Measurements from ENCODE around the gene ST7. TPM values are rescaled to one million over a fixed set of nuclear protein-coding genes. Genes with fewer than 3 reads are reported as not detected.

Gene ST7
- total RNA-seq, 4 donors from 2014 or later, result 13.5 to 24.9 (median 18.6) TPM

GRCh38 chr7:117140921-117141320, 187.6 kb downstream of the ST7 start:
- WGBS, 2 donors, result 72 to 74% methylated on average over 3 of the region's 3 CpGs
- no peak overlapping the region for H3K27ac ChIP-seq
- DNase-seq (ENCODE audit: low spot score in 2 of 2), result no peak
- H3K4me1 ChIP-seq, result no peaks in the 10 kb centered on the region
- peaks cover 0 to 20% (median 0%) of the 10 kb centered on the region in 3 donors for H3K36me3 ChIP-seq
- H3K4me3 ChIP-seq, result no peak overlapping the region
- H3K9me3 ChIP-seq, result no peaks in the 10 kb centered on the region
- H3K27me3 ChIP-seq, result no peaks in the 10 kb centered on the region
- TF ChIP-seq POLR2A (IDR thresholded peaks at IDR 0.05) (no peak), CTCF (IDR thresholded peaks at IDR 0.05) (no peak), EP300 (IDR thresholded peaks at IDR 0.05) (no peak)

DNA sequence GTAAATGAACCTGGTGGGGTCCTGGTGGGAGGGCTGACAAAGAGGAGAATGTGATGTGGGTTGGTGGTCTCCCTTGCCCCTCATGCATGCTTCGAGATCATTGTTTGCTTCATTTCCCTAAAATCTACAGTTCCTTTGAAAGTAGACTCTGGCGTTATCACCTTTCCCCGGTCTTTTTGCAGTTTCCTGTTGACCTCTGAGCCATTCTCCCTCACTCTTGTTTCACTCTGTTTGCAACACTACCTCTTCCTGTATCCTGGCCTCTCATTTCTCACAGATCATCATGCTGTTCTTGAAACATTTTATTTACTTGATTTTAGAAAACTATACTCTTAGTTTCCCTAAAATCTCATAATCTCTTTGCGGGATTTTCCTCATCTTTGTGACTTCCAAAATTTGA, 189.8 kb downstream of the ST7 start:
- WGBS, 2 donors, result 64 to 69% methylated on average over 4 of the region's 4 CpGs
- no peak overlapping the region for H3K27ac ChIP-seq
- no peak for TF ChIP-seq POLR2A (IDR thresholded peaks at IDR 0.05)
- TF ChIP-seq EP300 (IDR thresholded peaks at IDR 0.05), result no peak
- no peak for TF ChIP-seq CTCF (IDR thresholded peaks at IDR 0.05)
- H3K36me3 ChIP-seq, result peaks cover 0 to 13% (median 0%) of the 10 kb centered on the region in 3 donors
- no peak overlapping the region for H3K4me3 ChIP-seq
- no peaks in the 10 kb centered on the region for H3K27me3 ChIP-seq
- H3K4me1 ChIP-seq, result no peaks in the 10 kb centered on the region
- H3K9me3 ChIP-seq, result no peaks in the 10 kb centered on the region
- no peak for DNase-seq (ENCODE audit: low spot score in 2 of 2)

DNA sequence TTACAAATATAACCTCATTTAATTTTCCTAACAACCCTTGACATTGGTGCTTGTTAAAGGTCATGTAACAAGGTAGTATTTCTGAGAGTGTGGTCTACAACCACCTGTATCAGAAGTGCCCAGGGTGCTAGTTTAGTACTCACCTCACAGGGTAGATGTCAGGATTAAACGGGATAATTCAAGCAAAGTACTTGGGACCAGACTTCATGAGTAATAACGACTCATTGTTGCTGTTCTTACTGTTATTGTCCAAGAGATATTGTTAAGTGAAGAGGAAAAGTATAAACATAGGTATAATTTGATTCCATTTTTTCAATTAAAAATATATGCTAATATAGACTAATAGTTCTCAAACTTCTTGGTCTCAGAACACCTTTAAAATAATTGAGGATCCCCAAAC, 190.3 kb downstream of the ST7 start:
- H3K36me3 ChIP-seq, result peaks cover 0 to 8% (median 0%) of the 10 kb centered on the region in 3 donors
- H3K27me3 ChIP-seq, result no peaks in the 10 kb centered on the region
- no peaks in the 10 kb centered on the region for H3K4me1 ChIP-seq
- no peak overlapping the region for H3K27ac ChIP-seq
- H3K9me3 ChIP-seq, result no peaks in the 10 kb centered on the region
- no peak for DNase-seq (ENCODE audit: low spot score in 2 of 2)
- 86 to 88% methylated on average over 2 of the region's 2 CpGs for WGBS, 2 donors
- no peak overlapping the region for H3K4me3 ChIP-seq
- TF ChIP-seq EP300 (IDR thresholded peaks at IDR 0.05), result no peak
- TF ChIP-seq POLR2A (IDR thresholded peaks at IDR 0.05), result no peak
- no peak for TF ChIP-seq CTCF (IDR thresholded peaks at IDR 0.05)

GRCh38 chr7:117145333-117145732, 192.0 kb downstream of the ST7 start:
- Histone ChIP-seq H3K27ac (no peak overlapping the region), H3K9me3 (no peaks in the 10 kb centered on the region), H3K27me3 (no peaks in the 10 kb centered on the region), H3K4me3 (no peak overlapping the region), H3K36me3 (no peaks in the 10 kb centered on the region), H3K4me1 (no peaks in the 10 kb centered on the region)
- no peak for DNase-seq (ENCODE audit: low spot score in 2 of 2)
- TF ChIP-seq EP300 (IDR thresholded peaks at IDR 0.05) (no peak), CTCF (IDR thresholded peaks at IDR 0.05) (no peak), POLR2A (IDR thresholded peaks at IDR 0.05) (no peak)
- WGBS, 2 donors, result 79 to 84% methylated on average over 1 of the region's 1 CpG

DNA sequence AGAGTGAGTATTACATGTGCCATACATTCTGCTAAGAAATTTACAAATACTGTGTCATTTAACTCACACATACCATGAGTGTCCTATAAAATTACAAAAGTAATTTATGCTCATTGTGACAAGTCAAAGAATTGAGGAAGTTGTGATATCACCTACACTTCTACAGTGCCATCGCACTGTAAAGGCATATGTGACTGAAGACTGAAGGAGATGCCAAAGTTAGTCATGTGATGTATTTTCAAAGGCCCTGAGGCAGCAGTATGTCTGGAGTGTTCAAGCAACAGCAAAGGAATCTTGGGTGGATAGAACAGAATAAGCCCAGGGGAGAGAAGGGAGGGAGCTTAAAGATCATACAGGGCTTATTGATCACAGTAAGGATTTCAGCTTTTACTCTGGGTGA, 192.8 kb downstream of the ST7 start:
- H3K36me3 ChIP-seq, result no peaks in the 10 kb centered on the region
- TF ChIP-seq CTCF (IDR thresholded peaks at IDR 0.05) (no peak), POLR2A (IDR thresholded peaks at IDR 0.05) (no peak), EP300 (IDR thresholded peaks at IDR 0.05) (no peak)
- H3K27ac ChIP-seq, result no peak overlapping the region
- no peaks in the 10 kb centered on the region for H3K9me3 ChIP-seq
- H3K4me1 ChIP-seq, result no peaks in the 10 kb centered on the region
- DNase-seq (ENCODE audit: low spot score in 2 of 2), result no peak
- H3K4me3 ChIP-seq, result no peak overlapping the region
- H3K27me3 ChIP-seq, result no peaks in the 10 kb centered on the region
- 80 to 88% methylated on average over 1 of the region's 1 CpG for WGBS, 2 donors

Measured in tibial nerve (tissue), 4 donors.